ENCODE results near the gene DNALI1. TPM values are rescaled to one million over a fixed set of nuclear protein-coding genes. Genes with fewer than 3 reads are reported as not detected.

Gene DNALI1
- total and polyA plus RNA-seq, 2 of the 4 experiments (the other 2 are of a cell fraction), result 9.1 to 10.1 TPM

DNA sequence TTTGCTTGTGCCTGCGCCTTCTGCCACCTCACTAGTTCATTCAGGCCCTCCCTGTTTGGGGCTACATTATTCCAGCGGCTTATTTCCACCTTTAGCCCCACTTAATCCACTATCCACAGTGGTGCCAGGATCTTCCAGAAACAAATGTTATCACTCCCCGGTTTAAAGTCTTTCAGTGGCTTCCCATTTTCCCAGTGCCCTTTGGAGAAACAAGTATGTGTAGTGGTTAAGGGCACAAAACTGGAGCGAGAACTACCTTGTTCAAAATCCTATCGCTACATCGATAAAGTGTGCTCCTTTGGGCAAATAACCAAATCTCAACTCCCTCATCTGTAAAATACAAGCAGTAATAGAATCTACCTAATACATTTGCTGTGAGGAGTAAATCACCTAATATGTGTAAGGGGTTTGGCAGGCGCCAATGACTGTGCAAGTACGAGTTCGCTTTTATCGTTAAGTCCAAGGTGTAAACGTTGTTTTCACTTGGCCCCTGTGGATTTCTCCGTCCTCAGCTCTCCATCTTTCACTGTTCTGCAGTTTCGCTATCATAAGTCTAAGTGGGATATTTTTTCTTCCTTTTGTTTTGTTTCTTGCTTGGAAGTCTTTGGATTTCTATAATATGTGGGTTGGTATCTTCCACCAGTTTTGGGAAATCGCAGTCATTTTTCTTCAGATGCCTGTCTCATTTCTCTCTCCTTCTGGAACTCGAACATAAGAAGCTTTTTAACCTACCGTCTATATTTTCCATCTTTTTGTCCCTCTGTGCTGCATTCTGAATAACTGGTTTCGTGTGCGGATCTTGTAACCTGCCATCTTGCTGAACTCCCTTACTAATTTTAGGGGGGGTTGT, 41.3 kb upstream of the DNALI1 start (continued):
- TF ChIP-seq, protein P1, sequence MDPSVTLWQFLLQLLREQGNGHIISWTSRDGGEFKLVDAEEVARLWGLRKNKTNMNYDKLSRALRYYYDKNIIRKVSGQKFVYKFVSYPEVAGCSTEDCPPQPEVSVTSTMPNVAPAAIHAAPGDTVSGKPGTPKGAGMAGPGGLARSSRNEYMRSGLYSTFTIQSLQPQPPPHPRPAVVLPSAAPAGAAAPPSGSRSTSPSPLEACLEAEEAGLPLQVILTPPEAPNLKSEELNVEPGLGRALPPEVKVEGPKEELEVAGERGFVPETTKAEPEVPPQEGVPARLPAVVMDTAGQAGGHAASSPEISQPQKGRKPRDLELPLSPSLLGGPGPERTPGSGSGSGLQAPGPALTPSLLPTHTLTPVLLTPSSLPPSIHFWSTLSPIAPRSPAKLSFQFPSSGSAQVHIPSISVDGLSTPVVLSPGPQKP (IDR thresholded peaks at IDR 0.05; ENCODE audit: borderline replicate concordance, low read depth, low read length), result no peak

DNA sequence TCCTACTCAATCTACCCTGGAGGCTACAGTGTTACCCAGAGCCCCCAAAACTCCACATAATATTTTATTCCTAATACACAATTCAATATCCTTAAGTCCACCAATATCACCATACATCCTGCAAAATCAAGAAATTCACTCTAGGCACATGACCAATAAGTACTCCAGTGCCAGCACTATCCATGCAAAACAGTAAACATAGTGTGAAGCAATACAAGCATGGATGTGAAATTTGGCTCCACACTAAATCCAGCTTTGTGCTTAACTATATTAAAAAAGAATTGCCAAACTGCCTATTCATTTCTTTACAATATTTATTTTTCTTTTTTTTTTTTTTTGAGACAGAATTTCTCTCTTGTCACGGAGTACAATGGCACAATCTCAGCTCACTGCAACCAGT, 39.2 kb upstream of the DNALI1 start:
- Histone ChIP-seq H4K8ac (ENCODE audit: low read depth in 2 of 2, low read length in 2 of 2) (no peak overlapping the region), H3K14ac (replicated peaks; ENCODE audit: low read depth, low read length) (no peak overlapping the region), H2BK20ac (ENCODE audit: low read depth, low read length) (no peak overlapping the region), H2AK5ac (ENCODE audit: low read depth, low read length) (no peak overlapping the region), H3K23ac (ENCODE audit: low read depth, low read length) (no peak overlapping the region), H4K20me1 (ENCODE audit: insufficient read depth, low read length) (peaks cover 8% of the 10 kb centered on the region; the same call in 1 of the 2 replicates), H3K4me3 (ENCODE audit: insufficient read depth, low read depth, low read length) (no peak overlapping the region), H3K27ac (ENCODE audit: insufficient read depth, low read length) (no peak overlapping the region), H3K4me2 (ENCODE audit: low read depth, low read length) (no peak overlapping the region), H3K79me1 (ENCODE audit: low read depth in 1 of 2, low read length in 2 of 2) (peaks cover 7 to 13% of the 10 kb centered on the region in 2 experiments; a peak in 3 of 4 replicates), H4K91ac (ENCODE audit: insufficient read depth, low read depth, low read length) (no peak overlapping the region), H2BK5ac (ENCODE audit: low read depth, low read length, poor library complexity, severe bottlenecking) (no peak overlapping the region), H2AFZ (replicated peaks; ENCODE audit: low read length, poor library complexity) (no peak overlapping the region), H4K5ac (ENCODE audit: low read depth, low read length) (no peak overlapping the region), H3K27me3 (ENCODE audit: control insufficient read depth, insufficient read depth, low read length) (no peaks in the 10 kb centered on the region), H3K9me1 (ENCODE audit: insufficient read depth, low read length) (no peaks in the 10 kb centered on the region; the same call in 1 of the 2 replicates), H3K4ac (ENCODE audit: low read depth, low read length) (no peak overlapping the region), H2AK9ac (replicated peaks; ENCODE audit: low read depth, low read length, poor library complexity) (no peak overlapping the region), H3K9me3 (ENCODE audit: control insufficient read depth, insufficient read depth, low read length) (no peaks in the 10 kb centered on the region), H3K36me3 (ENCODE audit: control insufficient read depth, insufficient read depth, low read length) (peaks cover 4% of the 10 kb centered on the region), H3K56ac (ENCODE audit: extremely low read depth, insufficient read depth, low read length) (no peak overlapping the region), H2BK120ac (ENCODE audit: low read depth, low read length) (no peak overlapping the region), H2BK15ac (ENCODE audit: low read depth, low read length) (no peak overlapping the region), H3K9ac (ENCODE audit: low read depth, low read length) (no peak overlapping the region), H3K18ac (ENCODE audit: low read depth, low read length) (no peak overlapping the region), H3K4me1 (ENCODE audit: control insufficient read depth, insufficient read depth, low read length) (peaks cover 2% of the 10 kb centered on the region; the same call in 1 of the 2 replicates)
- 50% methylated on average over 1 of the region's 1 CpG; no CpG with 5 or more reads in 1 of the 2 experiments for WGBS, 2 experiments (ENCODE audit: extremely low coverage in 2 of 2, insufficient read length in 1 of 2)
- POLR2A ChIA-PET (ENCODE audit: unreplicated experiment), result no interaction called here
- in situ Hi-C loops (cut with MboI; ENCODE audit: low sequenced_read_pairs) (no loop called here), intact Hi-C loops (cut with micrococcal nuclease) (no loop called here), dilution Hi-C loops (cut with HindIII; ENCODE audit: low sequenced_read_pairs, unreplicated experiment) (no loop called here)
- DNase-seq (no peak), ATAC-seq (ENCODE audit: low read depth) (no peak)
- TF ChIP-seq CHD1 (IDR thresholded peaks at IDR 0.05; ENCODE audit: low read depth, low read length) (no peak), MAZ (IDR thresholded peaks at IDR 0.05; ENCODE audit: borderline replicate concordance, low read depth, low read length) (no peak), FOS (IDR thresholded peaks at IDR 0.05; ENCODE audit: low read depth, low read length) (no peak), BHLHE40 (IDR thresholded peaks at IDR 0.05; ENCODE audit: low read depth, low read length) (no peak), RCOR1 (IDR thresholded peaks at IDR 0.05; ENCODE audit: insufficient replicate concordance, low read length) (no peak), RFX5 (IDR thresholded peaks at IDR 0.05; ENCODE audit: low read depth, low read length) (no peak), MAFK (IDR thresholded peaks at IDR 0.05; ENCODE audit: low read depth, low read length) (no peak), SMC3 (IDR thresholded peaks at IDR 0.05; ENCODE audit: low read depth, low read length) (no peak), NFE2L2 (IDR thresholded peaks at IDR 0.05; ENCODE audit: low read depth, low read length) (no peak)
- TF ChIP-seq, protein P1 (IDR thresholded peaks at IDR 0.05; ENCODE audit: borderline replicate concordance, low read depth, low read length), result no peak
- CTCF ChIA-PET, result interaction anchor here (0.6 kb wide), 1 partner anchor 1400 kb away, joined by 3 read pairs; no protein-coding TSS in a partner anchor
- no TSS peak for BruUV-seq (replicated peaks)

All from IMR-90 (cell line).